Kasumi-1 (cell line): ENCODE results near the gene NEK1.

Experiments used
- DNase-seq, 2 experiments: peaks; one replicate each; lab custom pipeline; 2025; lab: John Stamatoyannopoulos, UW

NEK1 gene

DNA sequence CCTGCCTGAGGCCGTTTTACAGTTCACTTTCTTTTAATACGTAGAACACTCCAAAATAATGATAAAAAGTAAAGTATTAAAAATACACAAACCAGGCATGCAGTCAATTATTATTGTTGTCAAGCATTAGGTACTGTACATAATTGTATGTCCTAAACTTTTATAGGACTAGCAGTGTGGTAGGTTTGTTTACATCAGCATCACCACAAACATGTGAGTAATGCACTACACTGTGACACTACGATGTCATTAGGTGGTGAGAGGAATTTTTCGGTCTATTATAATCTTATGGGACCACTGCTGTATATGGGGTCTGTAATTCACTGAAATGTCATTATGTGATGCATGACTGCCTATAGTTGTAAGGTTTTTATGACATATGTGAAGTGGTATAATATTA lies 192.1 kb downstream of the NEK1 start:
- no peak for DNase-seq

- no peak for DNase-seq
Observed at GRCh38 chr4:169418846-169419245, 193.5 kb downstream of the NEK1 start.

DNA sequence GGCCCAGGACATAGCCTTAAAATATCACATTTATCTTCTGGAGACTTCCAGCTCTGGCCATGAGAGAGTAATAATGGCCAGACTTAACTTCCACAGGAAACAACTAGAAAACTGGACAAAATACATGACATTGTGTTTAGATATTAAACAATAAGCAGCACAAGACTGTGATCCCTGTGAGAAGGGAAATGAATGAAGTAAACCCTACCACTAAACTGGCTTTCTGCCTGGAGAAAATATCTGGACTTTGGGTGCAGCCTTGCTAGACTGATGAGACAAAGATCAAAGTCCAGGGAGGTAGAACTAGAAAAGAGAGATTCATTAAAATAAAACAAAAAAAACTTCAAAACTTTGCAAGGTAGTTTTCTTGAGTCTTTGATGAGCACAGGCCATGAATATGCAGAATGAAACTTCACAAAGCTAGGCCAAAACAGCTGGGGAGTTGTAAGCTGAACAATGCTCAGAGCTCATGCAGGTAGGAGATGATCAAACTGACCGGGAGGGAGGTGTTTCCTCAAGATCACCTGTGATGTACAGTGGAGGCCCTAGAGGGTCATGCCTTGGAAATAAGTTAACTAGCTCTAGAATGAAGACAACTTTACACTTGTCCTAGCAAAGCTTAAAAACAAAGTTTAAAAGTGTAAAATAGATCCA lies 194.6 kb downstream of the NEK1 start:
- no peak for DNase-seq

DNA sequence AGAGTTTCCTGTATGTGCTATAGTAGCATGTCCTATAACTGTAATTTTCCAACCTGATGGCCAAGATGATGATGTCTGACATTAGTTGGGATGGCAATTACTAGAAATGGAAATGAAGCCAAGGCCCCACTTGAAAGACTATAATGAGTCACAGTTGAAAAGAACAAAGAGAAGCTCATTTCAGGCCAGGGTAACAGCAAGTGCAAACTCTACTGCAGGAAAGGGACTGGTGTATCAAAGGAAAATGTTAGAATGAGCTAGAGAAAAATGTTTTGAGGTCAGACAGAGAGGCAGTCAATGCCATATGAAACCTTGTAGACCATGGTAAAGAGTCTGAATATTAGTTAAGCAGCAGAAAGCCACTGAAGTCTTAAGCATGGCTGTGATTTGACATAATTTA lies 195.4 kb downstream of the NEK1 start:
- DNase-seq: no peak

GRCh38 chr4:169416461-169416860 lies 195.9 kb downstream of the NEK1 start:
- DNase-seq: no peak

GRCh38 chr4:169414913-169415312 lies 197.5 kb downstream of the NEK1 start:
- no peak for DNase-seq

DNA sequence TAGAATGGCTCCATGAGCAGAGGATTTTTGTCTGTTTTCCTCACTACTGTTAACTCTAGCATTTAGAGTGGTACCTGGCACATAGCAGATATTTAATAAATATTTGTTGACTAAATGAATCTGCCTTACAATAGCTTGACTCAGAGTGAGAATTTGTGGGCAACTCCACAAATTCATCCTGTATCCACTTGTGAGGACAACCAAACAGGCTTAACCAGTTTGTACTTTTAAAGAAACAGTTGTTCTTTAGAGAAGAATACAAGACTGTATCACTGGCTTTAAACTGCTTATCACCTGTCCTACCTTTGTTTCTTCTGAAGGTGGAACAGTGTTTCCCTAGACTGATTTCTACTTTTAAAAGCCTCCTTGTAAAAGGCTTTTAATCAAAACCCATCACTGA lies 200.3 kb downstream of the NEK1 start:
- no peak for DNase-seq

- peak; percentile 98 for DNase-seq
Observed at GRCh38 chr4:169410839-169411770, 201.3 kb downstream of the NEK1 start.

- DNase-seq: no peak
Observed at GRCh38 chr4:169407217-169407845, 205.1 kb downstream of the NEK1 start.

- DNase-seq: no peak
Observed at GRCh38 chr4:169404960-169405359, 207.4 kb downstream of the NEK1 start.

DNA sequence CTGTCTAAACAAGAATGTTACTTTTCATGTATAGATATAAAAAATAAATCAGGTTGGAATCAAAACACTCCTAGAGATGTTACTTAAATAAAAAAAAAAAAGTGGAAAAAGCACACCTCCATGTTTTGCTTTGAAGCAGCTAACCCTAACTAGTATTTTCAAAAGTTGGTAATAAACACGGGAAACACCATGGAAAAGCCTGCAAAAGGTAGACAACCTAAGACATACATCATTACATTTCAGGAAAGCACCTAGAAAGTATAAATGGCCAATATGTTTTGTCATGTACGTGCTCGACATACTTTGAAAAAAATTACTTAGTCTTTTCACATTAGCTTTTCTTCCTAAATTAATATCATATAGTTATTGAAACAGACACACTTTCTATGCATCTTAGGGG lies 211.6 kb downstream of the NEK1 start:
- DNase-seq: no peak

DNA sequence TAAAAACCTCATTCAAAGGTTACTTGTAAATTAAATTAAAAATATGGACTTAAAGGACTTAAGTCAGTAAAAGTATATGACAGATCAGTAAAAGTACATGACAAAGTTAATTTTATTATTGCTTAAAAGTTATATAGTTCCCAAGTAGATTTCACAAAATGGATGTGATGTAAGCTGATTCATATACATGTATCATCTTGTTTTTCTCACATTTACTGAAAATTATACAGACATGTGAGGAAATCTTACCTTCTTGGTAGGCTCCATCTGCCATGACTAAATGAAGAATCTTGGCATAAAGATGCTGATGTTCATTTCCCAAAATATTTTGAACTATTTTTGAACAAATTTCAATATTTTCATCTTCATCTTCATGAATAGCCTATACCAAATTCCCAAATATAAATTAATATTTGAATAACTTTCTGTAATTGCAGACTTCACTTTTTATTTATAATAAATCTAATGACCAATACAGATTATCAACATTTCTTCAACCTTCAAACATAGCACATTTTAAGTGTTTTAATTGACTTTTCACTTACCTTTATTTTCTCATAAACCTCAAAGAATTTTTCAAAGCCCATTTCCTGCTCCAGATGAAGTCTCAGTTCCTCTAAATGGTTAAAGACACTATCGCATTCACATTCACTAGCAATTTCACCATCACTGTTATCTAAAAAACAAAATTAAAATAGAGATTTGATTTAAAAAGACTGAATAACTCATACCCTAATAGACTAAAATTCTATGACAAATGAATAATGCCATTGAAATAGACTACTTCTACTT lies 212.2 kb downstream of the NEK1 start:
- no peak for DNase-seq

DNA sequence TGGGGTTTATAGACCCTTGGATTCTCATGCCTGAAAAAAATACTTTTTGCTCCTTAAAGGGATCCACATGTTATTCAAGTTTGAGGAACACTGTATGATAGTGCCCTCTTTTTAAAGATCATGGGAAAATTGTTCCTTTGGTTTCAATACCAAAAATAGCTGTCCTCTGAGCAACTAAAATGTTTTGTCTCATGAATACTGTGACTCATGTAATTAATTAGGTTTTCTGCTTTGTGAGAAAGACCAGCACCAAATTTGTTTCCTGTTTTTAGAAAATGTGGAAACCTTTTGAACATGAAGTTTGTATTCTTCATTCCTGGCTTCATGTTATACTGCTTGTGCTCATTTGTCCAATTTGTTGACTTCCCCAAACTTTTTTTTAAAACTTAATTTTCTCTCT lies 214.1 kb downstream of the NEK1 start:
- DNase-seq: peak; percentile 18 to 30

DNA sequence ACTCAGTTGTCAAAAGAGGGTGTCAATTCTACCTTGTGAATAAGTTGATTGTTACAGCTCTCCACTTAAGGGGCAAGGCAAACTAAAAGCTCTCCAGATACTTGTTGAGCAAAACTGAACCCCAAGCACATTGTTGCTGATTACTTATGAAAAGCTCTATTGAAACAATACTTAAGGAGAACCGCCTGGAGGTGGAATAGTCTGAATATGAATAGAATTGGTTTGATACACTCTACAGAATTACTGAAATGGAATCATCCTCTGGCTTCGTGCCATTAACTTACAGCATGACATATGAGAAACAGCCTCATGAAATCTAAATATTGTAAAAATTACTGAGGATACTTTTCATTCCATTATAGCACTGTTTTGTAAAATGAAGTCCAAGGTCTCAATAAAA lies 214.6 kb downstream of the NEK1 start:
- no peak for DNase-seq

GRCh38 chr4:169385376-169385775 lies 227.0 kb downstream of the NEK1 start:
- DNase-seq: no peak

DNA sequence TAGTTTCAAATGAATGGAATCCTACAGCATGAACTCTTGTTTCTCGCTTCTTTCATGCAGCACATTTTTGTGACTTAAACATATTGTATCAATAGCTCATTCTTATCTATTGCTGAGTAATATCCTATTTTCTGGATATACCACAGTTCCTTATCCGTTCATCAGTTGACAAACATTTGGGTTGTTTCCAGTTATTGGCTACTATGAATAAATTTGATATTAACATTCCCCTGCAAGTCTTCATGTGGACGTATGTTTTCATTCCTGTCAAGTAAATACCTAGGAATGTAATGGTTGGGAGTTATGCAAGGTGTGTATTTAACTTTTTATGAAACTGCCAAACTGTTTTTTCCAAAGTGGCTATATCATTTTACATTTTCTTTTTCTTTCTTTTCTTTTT lies 227.6 kb downstream of the NEK1 start:
- DNase-seq: no peak

- no peak for DNase-seq
Observed at GRCh38 chr4:169383724-169384123, 228.7 kb downstream of the NEK1 start.

DNA sequence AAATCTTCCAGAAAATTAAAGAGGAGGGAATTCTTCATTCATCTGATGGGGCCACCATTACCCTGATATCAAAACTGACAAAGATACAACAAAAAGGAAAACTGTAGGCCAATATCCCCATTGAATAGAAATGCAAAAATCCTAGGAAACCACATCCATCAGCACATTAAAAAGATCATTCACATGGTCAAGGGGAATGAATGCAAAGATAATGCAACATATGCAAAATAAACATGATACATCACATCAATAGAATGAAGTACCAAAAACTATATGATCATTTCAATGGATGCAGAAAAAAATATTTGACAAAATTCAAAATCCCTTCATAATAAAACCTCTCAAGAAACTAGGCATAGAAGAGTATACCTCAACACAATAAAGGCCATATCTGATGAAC lies 232.7 kb downstream of the NEK1 start:
- no peak for DNase-seq

- no peak for DNase-seq
Observed at GRCh38 chr4:169377367-169377766, 235.0 kb downstream of the NEK1 start.

DNA sequence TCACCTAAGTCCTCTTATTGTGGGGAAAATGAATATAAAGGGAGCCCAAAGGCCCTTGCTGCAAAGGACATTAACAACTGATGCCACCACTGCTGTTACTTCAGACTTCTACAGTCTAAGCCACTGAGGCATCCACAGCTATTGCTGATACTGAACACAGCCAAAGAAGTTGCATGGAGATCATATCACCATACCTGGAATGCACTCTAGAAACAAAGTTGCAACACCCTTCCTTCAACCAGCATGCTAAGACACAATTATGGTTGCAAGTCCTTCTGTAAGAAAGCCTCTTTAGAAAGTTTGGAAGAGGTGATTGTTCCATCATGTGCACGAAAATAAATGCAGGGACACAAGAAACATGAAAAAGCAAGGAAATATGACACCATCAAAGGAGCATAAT lies 236.0 kb downstream of the NEK1 start:
- no peak for DNase-seq

DNA sequence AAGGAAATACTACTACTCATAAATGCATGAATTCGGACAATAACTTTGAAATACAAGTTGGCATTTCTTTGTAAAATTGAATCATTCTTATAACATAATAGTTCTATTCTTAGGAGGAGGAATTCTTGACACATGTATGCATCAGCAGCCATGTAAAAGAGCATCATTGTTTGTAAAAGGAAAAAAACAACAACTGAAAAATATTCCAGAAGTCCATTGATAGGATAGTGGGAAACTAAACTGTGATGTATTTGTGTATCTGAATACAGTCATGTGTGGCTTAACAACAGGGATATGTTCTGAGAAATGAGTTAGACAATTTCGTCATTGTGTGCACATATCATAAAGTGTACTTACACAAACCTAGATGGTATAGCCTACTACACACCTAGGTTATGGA lies 239.6 kb downstream of the NEK1 start:
- DNase-seq: no peak

GRCh38 chr4:169369634-169370033 lies 242.7 kb downstream of the NEK1 start:
- DNase-seq: no peak
